Upper lobe of left lung (tissue), 4 donors: ENCODE data around the gene GALNT2.

ENCODE experiments used
- POLR2AphosphoS5 ChIP-seq, 2 donors: sonication (generic); formaldehyde crosslinking; IDR thresholded peaks; one replicate each; pipeline ENCODE4 v1.5.1; 2017; ENCODE audit warnings: antibody characterized with exemption in 2 of 2
- TF ChIP-seq, protein P1 (sequence below), 6 experiments: fragments of 450-650 bp in 4 of 6; fragments of 200-600 bp in 2 of 6; sonication (generic) in 2 of 6; IDR thresholded peaks; one replicate each; pipeline ENCODE4 v1.5.1; 2016 to 2019; ENCODE audit warnings: antibody characterized with exemption in 6 of 6

DNA sequence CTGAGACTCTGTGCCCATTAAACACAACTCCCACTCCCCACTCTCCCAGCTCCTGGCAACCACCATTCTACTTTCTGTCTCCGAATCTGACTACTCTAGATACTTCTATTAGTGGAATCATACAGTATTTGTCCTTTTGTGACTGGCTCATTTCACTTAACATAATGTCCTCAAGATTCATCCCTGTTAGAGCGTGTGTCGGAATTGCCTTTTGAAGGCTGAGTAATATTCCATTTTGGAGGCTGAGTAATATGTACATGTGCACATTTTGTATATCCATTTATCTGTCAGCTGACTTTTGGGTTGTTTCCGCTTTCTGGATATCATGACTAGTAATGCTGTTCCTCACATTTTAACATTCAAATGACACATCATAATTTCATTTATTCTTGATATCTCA, 30.3 kb downstream of the GALNT2 start:
- TF ChIP-seq, protein P1, sequence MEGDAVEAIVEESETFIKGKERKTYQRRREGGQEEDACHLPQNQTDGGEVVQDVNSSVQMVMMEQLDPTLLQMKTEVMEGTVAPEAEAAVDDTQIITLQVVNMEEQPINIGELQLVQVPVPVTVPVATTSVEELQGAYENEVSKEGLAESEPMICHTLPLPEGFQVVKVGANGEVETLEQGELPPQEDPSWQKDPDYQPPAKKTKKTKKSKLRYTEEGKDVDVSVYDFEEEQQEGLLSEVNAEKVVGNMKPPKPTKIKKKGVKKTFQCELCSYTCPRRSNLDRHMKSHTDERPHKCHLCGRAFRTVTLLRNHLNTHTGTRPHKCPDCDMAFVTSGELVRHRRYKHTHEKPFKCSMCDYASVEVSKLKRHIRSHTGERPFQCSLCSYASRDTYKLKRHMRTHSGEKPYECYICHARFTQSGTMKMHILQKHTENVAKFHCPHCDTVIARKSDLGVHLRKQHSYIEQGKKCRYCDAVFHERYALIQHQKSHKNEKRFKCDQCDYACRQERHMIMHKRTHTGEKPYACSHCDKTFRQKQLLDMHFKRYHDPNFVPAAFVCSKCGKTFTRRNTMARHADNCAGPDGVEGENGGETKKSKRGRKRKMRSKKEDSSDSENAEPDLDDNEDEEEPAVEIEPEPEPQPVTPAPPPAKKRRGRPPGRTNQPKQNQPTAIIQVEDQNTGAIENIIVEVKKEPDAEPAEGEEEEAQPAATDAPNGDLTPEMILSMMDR (IDR thresholded peaks at IDR 0.05), result no peak
- TF ChIP-seq POLR2AphosphoS5 (IDR thresholded peaks at IDR 0.05), result no peak
